Neural progenitor cell (in vitro differentiated cells): Measurements from ENCODE around the gene BMPR1B. TPM values are rescaled to one million over a fixed set of nuclear protein-coding genes. Genes with fewer than 3 reads are reported as not detected.

Experiments used
- DNase-seq: peaks from one replicate; pipeline ENCODE4 v3.0.0-alpha.2; 2016; ENCODE audit warnings: low spot score
- H2AFZ ChIP-seq: fragments of 200-600 bp; sonication (generic); replicated peaks from 2 replicates; pipeline ENCODE4 v1.6.1; 2016; ENCODE audit warnings: antibody characterized with exemption
- H3F3A ChIP-seq: fragments of 200-600 bp; sonication (generic); 2 replicates; pipeline ENCODE4 v1.6.1; 2016; ENCODE audit warnings: antibody characterized with exemption, low read depth
- H3K27ac ChIP-seq: fragments of 200-600 bp; sonication (generic); 2 replicates; pipeline ENCODE4 v1.5.1; 2016; ENCODE audit warnings: mild to moderate bottlenecking
- H3K27me3 ChIP-seq: fragments of 200-600 bp; sonication (generic); 2 replicates; pipeline ENCODE4 v1.6.1; 2016; ENCODE audit warnings: mild to moderate bottlenecking, moderate library complexity
- H3K36me3 ChIP-seq: fragments of 200-600 bp; sonication (generic); 2 replicates; pipeline ENCODE4 v1.5.1; 2016
- H3K4me1 ChIP-seq: fragments of 200-600 bp; sonication (generic); 2 replicates; pipeline ENCODE4 v1.6.1; 2016; ENCODE audit warnings: mixed run types
- H3K4me2 ChIP-seq: fragments of 200-600 bp; sonication (generic); 2 replicates; pipeline ENCODE4 v1.6.1; 2016
- H3K4me3 ChIP-seq: fragments of 200-600 bp; sonication (generic); 2 replicates; pipeline ENCODE4 v1.5.1; 2016
- H3K79me2 ChIP-seq: fragments of 200-600 bp; sonication (generic); 2 replicates; pipeline ENCODE4 v1.6.1; 2016; ENCODE audit warnings: low read depth
- H3K9ac ChIP-seq: fragments of 200-600 bp; sonication (generic); 2 replicates; pipeline ENCODE4 v1.6.1; 2016
- H3K9me3 ChIP-seq: fragments of 200-600 bp; sonication (generic); 2 replicates; pipeline ENCODE4 v1.5.1; 2016; ENCODE audit warnings: low read depth
- H4K20me1 ChIP-seq: fragments of 200-600 bp; sonication (generic); 2 replicates; pipeline ENCODE4 v1.6.1; 2016; ENCODE audit warnings: low read depth
- H3K27ac Mint-ChIP-seq: 3 replicates; pipeline ENCODE4 v1.8.0; 2021; ENCODE audit warnings: mixed read lengths
- H3K27me3 Mint-ChIP-seq: 2 replicates; pipeline ENCODE4 v1.8.0; 2022; ENCODE audit warnings: low read depth, mild to moderate bottlenecking, inconsistent platforms, moderate library complexity, mixed read lengths; ENCODE audit not compliant: insufficient read depth
- H3K36me3 Mint-ChIP-seq: 3 replicates; pipeline ENCODE4 v1.8.0; 2021; ENCODE audit warnings: mixed read lengths
- H3K4me1 Mint-ChIP-seq: 3 replicates; pipeline ENCODE4 v1.8.0; 2021; ENCODE audit warnings: mixed read lengths
- H3K4me3 Mint-ChIP-seq: 3 replicates; pipeline ENCODE4 v1.8.0; 2021; ENCODE audit warnings: mild to moderate bottlenecking, moderate library complexity, mixed read lengths
- H3K9me3 Mint-ChIP-seq: 3 replicates; pipeline ENCODE4 v1.8.0; 2020; ENCODE audit warnings: mixed read lengths
- EZH2 ChIP-seq: fragments of 200-600 bp; sonication (generic); IDR thresholded peaks from 2 replicates; pipeline ENCODE4 v1.6.1; 2017; ENCODE audit warnings: antibody characterized with exemption, mild to moderate bottlenecking, moderate library complexity
- EZH2phosphoT487 ChIP-seq: fragments of 200-600 bp; sonication (generic); IDR thresholded peaks from 2 replicates; pipeline ENCODE4 v1.6.1; 2017; ENCODE audit warnings: antibody characterized with exemption
- total RNA-seq: library from RNA; depleted of rRNA; stranded (reverse); fragments of >200 nt; gene quantifications from 2 replicates; pipeline ENCODE4 v1.2.3, GENCODE V29; 2015; ENCODE audit warnings: low replicate concordance
- TF ChIP-seq, protein P1 (sequence below): fragments of 200-600 bp; sonication (generic); IDR thresholded peaks from 2 replicates; pipeline ENCODE4 v1.5.1; 2017; ENCODE audit warnings: antibody characterized with exemption, mild to moderate bottlenecking

The BMPR1B gene
- total RNA-seq, 1 donor from 2014 or later, result 2.7 TPM

DNA sequence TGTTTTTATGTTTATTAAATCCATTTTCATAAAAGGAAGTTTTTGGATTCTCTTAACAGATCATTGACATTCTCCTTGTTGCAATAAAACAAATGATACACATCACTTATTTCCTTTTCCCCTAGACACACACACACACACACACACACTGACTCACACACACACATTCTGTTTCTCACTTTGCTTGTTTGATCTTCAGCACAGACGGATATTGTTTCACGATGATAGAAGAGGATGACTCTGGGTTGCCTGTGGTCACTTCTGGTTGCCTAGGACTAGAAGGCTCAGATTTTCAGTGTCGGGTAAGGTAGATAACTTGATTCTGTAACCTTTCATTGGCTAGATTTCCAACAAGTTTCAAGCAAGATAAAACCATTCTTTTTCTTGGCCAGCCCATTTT lies 356.8 kb downstream of the BMPR1B start:
- Histone ChIP-seq H3K4me3 (no peak overlapping the region), H3K9me3 (no peaks in the 10 kb centered on the region), H3K27ac (no peak overlapping the region), H3F3A (no peaks in the 10 kb centered on the region), H3K27me3 (no peaks in the 10 kb centered on the region), H3K79me2 (no peaks in the 10 kb centered on the region), H3K9ac (no peak overlapping the region), H3K4me2 (no peak overlapping the region), H3K36me3 (no peaks in the 10 kb centered on the region), H4K20me1 (no peaks in the 10 kb centered on the region), H2AFZ (no peak overlapping the region), H3K4me1 (no peaks in the 10 kb centered on the region)
- peaks cover 15% of the 10 kb centered on the region for H3K36me3 Mint-ChIP-seq
- H3K4me3 Mint-ChIP-seq, result no peak overlapping the region
- DNase-seq, result no peak
- no peaks in the 10 kb centered on the region for H3K4me1 Mint-ChIP-seq
- peaks cover 2% of the 10 kb centered on the region for H3K27me3 Mint-ChIP-seq
- H3K27ac Mint-ChIP-seq, result no peak overlapping the region
- TF ChIP-seq, protein P1, sequence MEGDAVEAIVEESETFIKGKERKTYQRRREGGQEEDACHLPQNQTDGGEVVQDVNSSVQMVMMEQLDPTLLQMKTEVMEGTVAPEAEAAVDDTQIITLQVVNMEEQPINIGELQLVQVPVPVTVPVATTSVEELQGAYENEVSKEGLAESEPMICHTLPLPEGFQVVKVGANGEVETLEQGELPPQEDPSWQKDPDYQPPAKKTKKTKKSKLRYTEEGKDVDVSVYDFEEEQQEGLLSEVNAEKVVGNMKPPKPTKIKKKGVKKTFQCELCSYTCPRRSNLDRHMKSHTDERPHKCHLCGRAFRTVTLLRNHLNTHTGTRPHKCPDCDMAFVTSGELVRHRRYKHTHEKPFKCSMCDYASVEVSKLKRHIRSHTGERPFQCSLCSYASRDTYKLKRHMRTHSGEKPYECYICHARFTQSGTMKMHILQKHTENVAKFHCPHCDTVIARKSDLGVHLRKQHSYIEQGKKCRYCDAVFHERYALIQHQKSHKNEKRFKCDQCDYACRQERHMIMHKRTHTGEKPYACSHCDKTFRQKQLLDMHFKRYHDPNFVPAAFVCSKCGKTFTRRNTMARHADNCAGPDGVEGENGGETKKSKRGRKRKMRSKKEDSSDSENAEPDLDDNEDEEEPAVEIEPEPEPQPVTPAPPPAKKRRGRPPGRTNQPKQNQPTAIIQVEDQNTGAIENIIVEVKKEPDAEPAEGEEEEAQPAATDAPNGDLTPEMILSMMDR, result no peak
- TF ChIP-seq EZH2, result no peak
- no peak for TF ChIP-seq EZH2phosphoT487
- no peaks in the 10 kb centered on the region for H3K9me3 Mint-ChIP-seq

DNA sequence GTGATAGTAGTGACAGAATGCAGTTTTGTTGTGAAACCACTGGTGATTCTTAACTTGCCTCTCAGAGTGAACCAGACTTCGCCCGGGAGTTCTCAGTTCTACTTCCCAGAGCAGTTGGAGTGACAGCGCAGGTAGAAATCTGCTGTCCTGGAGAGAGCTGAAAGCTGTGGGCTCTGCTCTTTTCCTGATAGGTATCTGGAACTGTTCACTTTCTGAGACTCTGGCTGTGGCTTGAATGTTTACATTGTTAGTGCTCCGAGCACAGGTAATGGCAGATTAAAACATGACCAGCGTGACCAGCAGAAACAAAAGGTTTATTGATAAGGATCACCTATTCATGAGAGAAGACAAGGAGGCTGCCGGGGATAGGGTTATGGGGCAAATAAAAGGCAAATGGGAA lies 360.7 kb downstream of the BMPR1B start:
- Histone ChIP-seq H2AFZ (no peak overlapping the region), H3K27me3 (no peaks in the 10 kb centered on the region), H3K4me3 (no peak overlapping the region), H4K20me1 (no peaks in the 10 kb centered on the region), H3K79me2 (no peaks in the 10 kb centered on the region), H3K4me2 (no peak overlapping the region), H3K36me3 (no peaks in the 10 kb centered on the region), H3K9me3 (no peaks in the 10 kb centered on the region), H3F3A (no peaks in the 10 kb centered on the region), H3K27ac (no peak overlapping the region), H3K9ac (no peak overlapping the region), H3K4me1 (no peaks in the 10 kb centered on the region)
- no peak for TF ChIP-seq EZH2
- TF ChIP-seq, protein P1, result no peak
- TF ChIP-seq EZH2phosphoT487, result no peak
- H3K4me3 Mint-ChIP-seq, result no peak overlapping the region
- peaks cover 17% of the 10 kb centered on the region for H3K36me3 Mint-ChIP-seq
- H3K27me3 Mint-ChIP-seq, result peaks cover 2% of the 10 kb centered on the region
- no peaks in the 10 kb centered on the region for H3K4me1 Mint-ChIP-seq
- no peak for DNase-seq
- H3K27ac Mint-ChIP-seq, result peak overlapping the region; percentile 11
- H3K9me3 Mint-ChIP-seq, result no peaks in the 10 kb centered on the region

DNA sequence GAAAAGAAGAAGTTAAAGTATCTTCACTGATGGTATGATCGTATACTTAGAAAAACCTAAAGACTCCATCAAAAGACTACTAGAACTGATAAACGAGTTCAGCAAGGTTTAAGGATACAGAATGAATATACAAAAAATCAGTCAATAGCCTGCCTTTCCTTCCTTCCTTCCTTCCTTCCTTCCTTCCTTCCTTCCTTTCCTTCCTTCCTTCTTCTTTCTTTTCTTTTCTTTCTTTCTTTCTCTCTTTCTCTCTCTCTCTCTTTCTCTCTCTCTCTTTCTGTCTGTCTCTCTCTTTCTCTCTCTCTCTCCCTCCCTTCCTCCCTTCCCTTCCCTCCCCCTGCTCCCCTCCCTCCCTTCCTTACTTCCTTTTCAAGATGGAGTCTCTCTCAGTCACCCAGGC lies 362.7 kb downstream of the BMPR1B start:
- no peaks in the 10 kb centered on the region for H3K9me3 ChIP-seq
- H3K27me3 Mint-ChIP-seq, result peaks cover 2% of the 10 kb centered on the region

More for the DNA sequence above, 362.7 kb downstream of the BMPR1B start:
- H3K27me3 ChIP-seq, result no peaks in the 10 kb centered on the region
- Mint-ChIP-seq H3K4me1 (peaks cover 4% of the 10 kb centered on the region), H3K27ac (no peak overlapping the region), H3K36me3 (peaks cover 15% of the 10 kb centered on the region), H3K9me3 (no peaks in the 10 kb centered on the region), H3K4me3 (no peak overlapping the region)
- no peaks in the 10 kb centered on the region for H3K79me2 ChIP-seq
- no peak overlapping the region for H3K9ac ChIP-seq
- no peak for DNase-seq
- no peak overlapping the region for H3K27ac ChIP-seq
- TF ChIP-seq, protein P1, result no peak
- TF ChIP-seq EZH2phosphoT487 (no peak), EZH2 (no peak)
- no peak overlapping the region for H2AFZ ChIP-seq
- no peak overlapping the region for H3K4me2 ChIP-seq
- no peaks in the 10 kb centered on the region for H4K20me1 ChIP-seq
- H3K4me1 ChIP-seq, result no peaks in the 10 kb centered on the region
- H3K4me3 ChIP-seq, result no peak overlapping the region
- H3F3A ChIP-seq, result no peaks in the 10 kb centered on the region
- H3K36me3 ChIP-seq, result no peaks in the 10 kb centered on the region
